Transverse colon (tissue), 3 donors: ENCODE results near the gene GPD1L.

Source experiments
- EP300 ChIP-seq: sonication (generic); formaldehyde crosslinking; IDR thresholded peaks from one replicate; pipeline ENCODE4 v1.6.1; 2017; ENCODE audit warnings: antibody characterized with exemption, low read depth
- TF ChIP-seq, protein P1 (sequence below), 5 experiments: fragments of 200-600 bp in 3 of 5; fragments of 450-650 bp in 2 of 5; sonication (generic) in 3 of 5; IDR thresholded peaks; 1 replicate in 2 of 5; 2 replicates in 3 of 5; pipeline ENCODE4 v1.5.1; 2016 to 2017; ENCODE audit warnings: antibody characterized with exemption in 5 of 5, inconsistent platforms in 3 of 5, mild to moderate bottlenecking in 2 of 5, moderate library complexity in 1 of 5

DNA sequence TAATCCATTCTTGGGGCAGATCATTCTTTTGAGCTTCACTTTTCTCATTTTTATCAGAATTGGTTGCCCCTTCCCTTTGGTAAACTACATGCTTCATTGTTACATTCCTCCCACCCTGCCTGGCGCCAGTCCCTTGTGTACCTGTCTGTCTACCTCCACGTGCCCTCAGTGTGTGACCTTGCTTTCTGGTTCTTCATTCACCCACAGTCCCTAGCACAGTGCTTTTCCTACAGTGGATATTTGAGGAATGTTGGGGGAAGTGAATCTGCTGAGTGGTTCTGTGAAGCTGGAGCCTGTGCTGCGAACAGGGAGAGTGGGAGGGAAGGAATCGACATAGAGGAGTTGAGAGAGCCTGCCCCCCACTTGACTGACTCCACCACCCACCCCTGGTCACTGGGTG is 23.4 kb downstream of the GPD1L start:
- TF ChIP-seq, protein P1, sequence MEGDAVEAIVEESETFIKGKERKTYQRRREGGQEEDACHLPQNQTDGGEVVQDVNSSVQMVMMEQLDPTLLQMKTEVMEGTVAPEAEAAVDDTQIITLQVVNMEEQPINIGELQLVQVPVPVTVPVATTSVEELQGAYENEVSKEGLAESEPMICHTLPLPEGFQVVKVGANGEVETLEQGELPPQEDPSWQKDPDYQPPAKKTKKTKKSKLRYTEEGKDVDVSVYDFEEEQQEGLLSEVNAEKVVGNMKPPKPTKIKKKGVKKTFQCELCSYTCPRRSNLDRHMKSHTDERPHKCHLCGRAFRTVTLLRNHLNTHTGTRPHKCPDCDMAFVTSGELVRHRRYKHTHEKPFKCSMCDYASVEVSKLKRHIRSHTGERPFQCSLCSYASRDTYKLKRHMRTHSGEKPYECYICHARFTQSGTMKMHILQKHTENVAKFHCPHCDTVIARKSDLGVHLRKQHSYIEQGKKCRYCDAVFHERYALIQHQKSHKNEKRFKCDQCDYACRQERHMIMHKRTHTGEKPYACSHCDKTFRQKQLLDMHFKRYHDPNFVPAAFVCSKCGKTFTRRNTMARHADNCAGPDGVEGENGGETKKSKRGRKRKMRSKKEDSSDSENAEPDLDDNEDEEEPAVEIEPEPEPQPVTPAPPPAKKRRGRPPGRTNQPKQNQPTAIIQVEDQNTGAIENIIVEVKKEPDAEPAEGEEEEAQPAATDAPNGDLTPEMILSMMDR (IDR thresholded peaks at IDR 0.05): no peak
- TF ChIP-seq EP300: no peak
